GM23338 (cell line): ENCODE data around the gene BMPR1B.

Experiments used
- CREB1 ChIP-seq: fragments of 250-450 bp; sonication (Bioruptor Pico); IDR thresholded peaks from 2 replicates; pipeline ENCODE4 v1.5.0; 2020; ENCODE audit warnings: low read depth, mild to moderate bottlenecking, moderate library complexity
- CTCF ChIP-seq, 2 experiments: fragments of 200-600 bp in 1 of 2; sonication (generic) in 1 of 2; conservative IDR thresholded peaks; 2 replicates each; pipeline versions ENCODE4 v1.5.1 to v1.6.1; 2016 to 2017; ENCODE audit warnings: antibody characterized with exemption in 2 of 2, low read depth in 2 of 2, mild to moderate bottlenecking in 2 of 2, moderate library complexity in 1 of 2
- ETS1 ChIP-seq: IDR thresholded peaks from 2 replicates; pipeline ENCODE4 v1.6.1; 2016; ENCODE audit warnings: antibody characterized with exemption
- EZH2 ChIP-seq: fragments of 200-600 bp; sonication (generic); IDR thresholded peaks from one replicate; pipeline ENCODE4 v1.8.0; 2017; ENCODE audit warnings: antibody characterized with exemption, mild to moderate bottlenecking, low read depth; ENCODE audit not compliant: unreplicated experiment
- EZH2phosphoT487 ChIP-seq: fragments of 200-600 bp; sonication (generic); IDR thresholded peaks from one replicate; pipeline ENCODE4 v1.8.1; 2018; ENCODE audit warnings: antibody characterized with exemption; ENCODE audit not compliant: unreplicated experiment
- JUNB ChIP-seq: IDR thresholded peaks from one replicate; pipeline ENCODE4 v1.6.1; 2016; ENCODE audit warnings: antibody characterized with exemption; ENCODE audit not compliant: unreplicated experiment
- NANOG ChIP-seq: IDR thresholded peaks from 2 replicates; pipeline ENCODE4 v1.6.1; 2016; ENCODE audit warnings: antibody characterized with exemption, borderline replicate concordance
- POLR2AphosphoS5 ChIP-seq: IDR thresholded peaks from 2 replicates; pipeline ENCODE4 v1.6.1; 2016; ENCODE audit warnings: antibody characterized with exemption, low read depth
- REST ChIP-seq: IDR thresholded peaks from one replicate; pipeline ENCODE4 v1.6.1; 2018; ENCODE audit warnings: antibody characterized with exemption; ENCODE audit not compliant: unreplicated experiment
- STAT1 ChIP-seq: IDR thresholded peaks from one replicate; pipeline ENCODE4 v1.6.1; 2016; ENCODE audit warnings: antibody characterized with exemption; ENCODE audit not compliant: unreplicated experiment
- ZNF114 ChIP-seq: fragments of 250-450 bp; sonication (Bioruptor Pico); IDR thresholded peaks from 2 replicates; pipeline ENCODE4 v1.5.0; 2020; ENCODE audit warnings: mild to moderate bottlenecking, moderate library complexity
- ZNF462 ChIP-seq: fragments of 250-450 bp; sonication (Bioruptor Pico); IDR thresholded peaks from 2 replicates; pipeline ENCODE4 v1.5.0; 2020; ENCODE audit warnings: mild to moderate bottlenecking, moderate library complexity

- TF ChIP-seq CTCF (conservative IDR thresholded peaks at IDR 0.05; ENCODE audit: low read depth in 2 of 2) (no peak), CREB1 (no peak), ZNF114 (CRISPR knock-in tag) (no peak), EZH2 (no peak), POLR2AphosphoS5 (no peak), JUNB (no peak), EZH2phosphoT487 (no peak), REST (no peak), STAT1 (no peak), ETS1 (no peak), NANOG (no peak), ZNF462 (CRISPR knock-in tag) (no peak)
These were observed 35.0 kb upstream of the BMPR1B start for GRCh38 chr4:94722748-94723147.
